Chondrocyte (in vitro differentiated cells): ENCODE results near the gene MATCAP1. TPM values are rescaled to one million over a fixed set of nuclear protein-coding genes. Genes with fewer than 3 reads are reported as not detected.

Experiments
- DNase-seq: peaks from one replicate; pipeline ENCODE4 v3.0.0; 2021; ENCODE audit warnings: mixed read lengths, low spot score
- H3K27ac Mint-ChIP-seq: one replicate; pipeline ENCODE4 v1.8.0; 2021; ENCODE audit warnings: mild to moderate bottlenecking, moderate library complexity, mixed read lengths; ENCODE audit not compliant: unreplicated experiment
- H3K27me3 Mint-ChIP-seq: 2 replicates; pipeline ENCODE4 v1.8.0; 2021; ENCODE audit warnings: low read depth, mixed read lengths
- H3K36me3 Mint-ChIP-seq: 2 replicates; pipeline ENCODE4 v1.8.0; 2021; ENCODE audit warnings: low read depth, mixed read lengths
- H3K4me1 Mint-ChIP-seq: 2 replicates; pipeline ENCODE4 v1.8.0; 2021; ENCODE audit warnings: low read depth, mild to moderate bottlenecking, mixed read lengths
- H3K4me3 Mint-ChIP-seq: one replicate; pipeline ENCODE4 v1.8.0; 2021; ENCODE audit warnings: mild to moderate bottlenecking, moderate library complexity, mixed read lengths; ENCODE audit not compliant: unreplicated experiment
- H3K9me3 Mint-ChIP-seq: 2 replicates; pipeline ENCODE4 v1.8.0; 2021; ENCODE audit warnings: low read depth, mixed read lengths
- CTCF ChIP-seq: fragments of 200-600 bp; sonication (generic); IDR thresholded peaks from 2 replicates; pipeline ENCODE4 v1.5.0; 2021; ENCODE audit warnings: antibody characterized with exemption, mild to moderate bottlenecking, moderate library complexity
- total RNA-seq: library from RNA; stranded (reverse); gene quantifications from 3 replicates; pipeline ENCODE4 v1.2.1, GENCODE V29; 2021

MATCAP1 gene
- total RNA-seq, 1 donor from 2014 or later = 29.9 TPM

GRCh38 chr16:67228034-67228785 lies 44.4 kb upstream of the MATCAP1 start:
- Mint-ChIP-seq H3K4me1 (peaks cover 31% of the 10 kb centered on the region), H3K9me3 (no peaks in the 10 kb centered on the region), H3K4me3 (peak overlapping the region; percentile 98), H3K27me3 (no peaks in the 10 kb centered on the region), H3K27ac (peak overlapping the region; percentile 99), H3K36me3 (peaks cover 19% of the 10 kb centered on the region)
- DNase-seq = no peak
- TF ChIP-seq CTCF = no peak

DNA sequence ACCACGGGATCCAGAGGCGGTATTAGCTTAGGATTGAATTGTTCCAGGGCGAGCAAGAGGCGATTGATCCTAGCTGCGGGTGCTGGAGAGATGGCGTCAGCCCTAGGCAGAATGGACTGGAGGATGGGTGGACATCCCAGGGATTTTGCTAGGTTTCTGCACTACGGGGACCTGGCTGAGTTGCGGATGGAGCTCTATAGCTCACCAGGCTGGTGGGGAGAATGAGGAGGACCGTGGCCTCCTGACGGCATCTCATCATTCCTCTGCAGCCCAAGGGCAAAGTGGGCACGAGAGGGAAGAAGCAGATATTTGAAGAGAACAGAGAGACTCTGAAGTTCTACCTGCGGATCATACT lies 43.8 kb upstream of the MATCAP1 start:
- TF ChIP-seq CTCF = no peak
- Mint-ChIP-seq H3K27me3 (no peaks in the 10 kb centered on the region), H3K9me3 (no peaks in the 10 kb centered on the region), H3K4me1 (peaks cover 31% of the 10 kb centered on the region), H3K27ac (peak overlapping the region; percentile 99), H3K36me3 (peaks cover 19% of the 10 kb centered on the region), H3K4me3 (peak overlapping the region; percentile 98)
- no peak for DNase-seq

DNA sequence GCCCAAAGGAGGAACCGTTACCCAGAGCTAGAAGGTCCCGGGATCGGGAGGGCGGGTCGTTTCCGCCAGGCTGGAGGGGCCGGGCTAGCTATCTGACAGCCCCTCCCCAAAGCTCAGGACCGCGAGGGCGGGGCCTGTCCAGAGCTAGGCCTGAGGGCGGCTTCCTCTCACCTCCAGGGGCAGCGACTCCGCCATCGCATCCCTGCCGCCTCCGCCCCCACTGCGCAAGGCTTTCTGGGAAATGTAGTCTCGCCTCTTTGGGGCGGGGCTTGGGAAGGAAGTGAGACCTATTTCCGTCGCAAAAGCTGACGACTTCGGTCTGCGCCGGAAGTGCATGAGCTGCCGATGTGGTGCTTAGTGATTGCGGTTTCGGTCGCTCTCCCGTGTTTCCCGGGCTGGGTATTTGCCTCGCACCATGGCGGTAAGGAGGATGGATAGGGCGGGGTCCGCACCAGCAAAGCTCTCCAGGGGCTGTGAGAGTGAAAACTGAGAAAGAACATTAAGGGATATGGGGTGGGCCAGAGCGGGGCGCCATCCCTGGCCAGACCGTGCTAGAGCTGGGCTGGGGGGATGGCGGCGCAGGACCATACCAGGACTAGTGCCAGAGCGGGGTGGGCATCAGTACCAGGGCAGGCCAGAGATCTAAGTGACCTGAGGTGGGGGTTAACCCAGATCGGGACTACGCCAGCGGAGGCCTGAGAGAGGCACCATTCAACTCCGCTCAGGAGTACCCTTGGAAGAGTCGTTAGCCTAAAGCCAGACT lies 43.2 kb upstream of the MATCAP1 start, which contains the start of gene TMEM208:
Gene TMEM208 (plus strand): TSS at position 327 of the 763 bp plus-strand sequence. CDS start 89 bp downstream, at position 416.
- peak; percentile 99 for DNase-seq
- Mint-ChIP-seq H3K9me3 (no peaks in the 10 kb centered on the region), H3K4me3 (peak within 1 kb of the TSS; percentile 98), H3K27me3 (no peaks in the 10 kb centered on the region), H3K4me1 (peaks cover 31% of the 10 kb centered on the region), H3K36me3 (peaks cover 19% of the 10 kb centered on the region), H3K27ac (peak within 1 kb of the TSS; percentile 99)
- TF ChIP-seq CTCF = peak; percentile 48

GRCh38 chr16:67226295-67226803 lies 42.6 kb upstream of the MATCAP1 start:
- peaks cover 31% of the 10 kb centered on the region for H3K4me1 Mint-ChIP-seq
- H3K27ac Mint-ChIP-seq = peak overlapping the region; percentile 99
- peaks cover 19% of the 10 kb centered on the region for H3K36me3 Mint-ChIP-seq
- no peaks in the 10 kb centered on the region for H3K27me3 Mint-ChIP-seq
- TF ChIP-seq CTCF = no peak
- no peak for DNase-seq
- peak overlapping the region; percentile 98 for H3K4me3 Mint-ChIP-seq
- H3K9me3 Mint-ChIP-seq = no peaks in the 10 kb centered on the region

- Mint-ChIP-seq H3K4me3 (no peak overlapping the region), H3K27me3 (no peaks in the 10 kb centered on the region), H3K36me3 (peaks cover 8% of the 10 kb centered on the region), H3K9me3 (no peaks in the 10 kb centered on the region), H3K27ac (no peak overlapping the region), H3K4me1 (peaks cover 31% of the 10 kb centered on the region)
- DNase-seq = no peak
- TF ChIP-seq CTCF = no peak
These were observed 40.2 kb upstream of the MATCAP1 start for GRCh38 chr16:67223992-67224391.
